ENCODE measurements around the gene PLBD2.

- TF ChIP-seq TAF1 (IDR thresholded peaks at IDR 0.05; ENCODE audit: borderline replicate concordance, insufficient read depth, low read length) (no peak), REST (IDR thresholded peaks at IDR 0.05; ENCODE audit: insufficient read depth in 1 of 2, low read depth in 2 of 2, low read length in 2 of 2) (no peak), SIN3A (IDR thresholded peaks at IDR 0.05; ENCODE audit: borderline replicate concordance, insufficient read depth, low read length) (no peak), POLR2AphosphoS5 (IDR thresholded peaks at IDR 0.05; ENCODE audit: low read depth, low read length) (no peak)
Measured at GRCh38 chr12:113326775-113327395, 31.5 kb upstream of the PLBD2 start.
